ENCODE measurements around the gene PLD1.
"Not testable (repeated sequence)": the region's sequence is repeated elsewhere in the genome, so short reads cannot be mapped to it uniquely, and the experiment has no call there.

The PLD1 gene

DNA sequence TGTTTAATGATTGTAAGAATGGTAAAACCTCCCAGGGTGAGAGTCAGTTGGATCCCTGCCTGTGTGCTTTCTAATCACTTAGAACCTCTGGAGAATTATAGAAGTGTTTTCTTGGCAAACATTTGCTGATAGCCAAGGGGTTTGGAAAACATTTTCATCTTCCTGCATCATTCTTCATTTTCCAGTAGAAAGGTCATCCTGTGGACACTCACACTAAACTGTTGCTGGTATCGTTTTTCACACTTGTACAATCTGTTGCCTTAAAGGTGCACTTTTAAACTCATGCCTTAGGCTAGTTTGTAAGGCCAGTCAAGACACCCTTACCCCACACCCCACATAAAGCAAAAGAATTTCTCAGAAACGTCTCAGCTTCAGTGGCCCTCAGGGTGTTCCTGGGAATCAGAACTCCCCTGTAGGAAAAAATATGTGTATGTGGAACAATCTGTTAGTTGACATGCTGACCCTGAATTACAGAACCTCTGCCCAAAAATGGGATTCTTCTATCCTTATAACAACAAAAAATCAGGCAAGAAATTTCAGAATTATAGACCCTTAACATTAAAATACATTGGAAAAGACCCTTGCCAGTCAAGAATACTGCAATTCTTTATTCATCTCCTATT lies 5.8 kb upstream of the PLD1 start:
- no peak for DNase-seq

DNA sequence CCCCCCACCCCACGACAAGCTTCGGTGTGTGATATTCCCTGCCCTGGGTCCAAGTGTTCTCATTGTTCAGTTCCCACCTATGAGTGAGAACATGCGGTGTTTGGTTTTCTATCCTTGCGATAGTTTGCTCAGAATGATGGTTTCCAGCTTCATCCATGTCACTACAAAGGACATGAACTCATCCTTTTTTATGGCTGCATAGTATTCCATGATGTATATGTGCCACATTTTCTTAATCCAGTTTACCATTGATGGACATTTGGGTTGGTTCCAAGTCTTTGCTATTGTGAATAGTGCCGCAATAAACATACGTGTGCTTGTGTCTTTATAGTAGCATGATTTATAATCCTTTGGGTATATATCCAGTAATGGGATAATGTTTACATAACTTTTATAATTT lies 4.4 kb upstream of the PLD1 start:
- not testable (repeated sequence) for DNase-seq

DNA sequence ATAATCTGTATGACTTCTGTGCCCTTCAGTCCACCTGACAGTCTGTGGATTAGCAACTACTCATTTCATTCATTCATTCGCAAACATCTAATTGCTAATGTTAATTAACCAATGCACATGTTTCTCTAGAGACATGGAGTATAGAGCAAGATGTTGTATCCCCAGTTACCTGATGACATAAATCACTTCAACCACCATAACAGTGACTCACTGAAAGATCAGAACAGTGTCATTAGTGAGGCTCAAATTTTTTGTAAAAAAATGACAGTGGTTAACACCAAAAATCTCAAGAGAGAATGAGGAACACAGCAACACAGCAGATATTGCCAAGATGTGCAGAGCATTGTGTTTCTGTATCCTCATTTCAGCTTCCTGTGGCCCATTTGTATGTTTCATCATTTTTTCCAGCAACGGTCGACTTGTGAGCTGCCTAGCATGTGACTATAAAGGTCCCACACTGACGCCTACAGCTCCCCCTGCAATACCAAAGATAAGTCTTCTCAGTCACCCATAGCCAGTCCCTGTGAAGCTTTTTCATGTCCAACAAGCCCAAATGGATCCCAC lies 3.7 kb upstream of the PLD1 start:
- no peak for DNase-seq

DNA sequence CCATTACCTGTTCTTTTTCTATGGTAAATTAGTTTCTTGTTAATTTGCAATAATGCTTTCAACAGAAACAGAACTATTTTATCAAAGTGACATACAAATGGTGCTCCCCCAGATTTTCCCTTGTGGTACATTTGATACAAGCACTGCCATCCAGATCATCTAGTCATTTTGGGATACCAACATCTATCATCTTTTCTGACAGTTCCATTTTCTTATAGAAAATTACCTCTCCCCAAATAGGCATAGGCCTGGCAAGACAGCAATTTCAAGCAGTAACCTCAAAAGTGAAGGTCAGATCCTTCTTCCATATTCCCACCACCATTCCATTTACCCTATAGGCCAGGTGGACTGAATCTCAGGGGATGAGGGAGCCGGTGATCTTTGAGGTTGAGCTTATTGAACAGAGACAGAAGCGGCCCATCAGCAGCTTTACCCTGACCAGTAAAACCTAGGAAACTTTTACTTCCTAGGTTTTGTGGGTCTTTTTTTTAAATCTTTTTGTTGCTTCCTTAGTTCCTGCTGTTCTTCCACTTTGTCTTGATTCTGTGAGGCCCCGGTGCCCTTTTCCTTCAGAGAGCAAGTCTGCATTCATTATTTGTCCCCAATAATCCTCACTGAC lies 3.1 kb upstream of the PLD1 start:
- no peak for DNase-seq

DNA sequence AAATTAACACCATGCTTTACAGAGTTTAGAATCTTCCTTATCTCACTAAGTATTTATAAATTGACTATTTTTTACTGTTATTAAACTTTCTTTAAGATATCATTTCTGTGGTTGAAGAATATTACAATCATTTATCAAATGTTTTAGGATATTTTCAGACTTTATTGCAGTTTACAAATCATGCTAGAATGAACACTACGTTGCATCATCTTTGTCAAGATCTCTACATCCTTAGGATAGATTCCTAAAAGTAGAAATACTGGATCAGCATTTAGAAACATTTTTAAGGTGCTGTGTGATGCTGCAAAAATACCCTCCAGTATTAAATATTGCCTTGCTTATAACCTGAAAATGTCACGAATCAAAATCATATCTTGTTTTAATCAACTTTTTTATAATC lies 2.5 kb upstream of the PLD1 start:
- DNase-seq, result no peak

DNA sequence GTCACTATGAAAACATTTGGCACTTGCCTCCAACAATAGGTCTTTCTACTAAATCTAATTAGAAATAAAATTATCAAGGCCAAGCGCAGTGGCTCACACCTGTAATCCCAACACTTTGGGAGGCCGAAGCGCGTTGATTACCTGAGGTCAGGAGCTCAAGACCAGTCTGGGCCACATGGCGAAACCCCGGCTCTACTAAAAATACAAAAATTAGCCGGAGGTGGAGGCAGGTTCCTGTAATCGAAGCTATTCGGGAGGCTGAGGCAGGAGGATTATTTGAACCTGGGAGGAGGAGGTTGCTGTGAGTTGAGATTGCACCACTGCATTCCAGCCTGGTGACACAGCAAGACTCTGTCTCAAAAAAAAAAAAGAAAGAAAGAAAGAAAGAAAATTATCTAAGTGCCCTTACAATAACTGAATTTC lies 1.6 kb upstream of the PLD1 start:
- DNase-seq, result no peak

DNA sequence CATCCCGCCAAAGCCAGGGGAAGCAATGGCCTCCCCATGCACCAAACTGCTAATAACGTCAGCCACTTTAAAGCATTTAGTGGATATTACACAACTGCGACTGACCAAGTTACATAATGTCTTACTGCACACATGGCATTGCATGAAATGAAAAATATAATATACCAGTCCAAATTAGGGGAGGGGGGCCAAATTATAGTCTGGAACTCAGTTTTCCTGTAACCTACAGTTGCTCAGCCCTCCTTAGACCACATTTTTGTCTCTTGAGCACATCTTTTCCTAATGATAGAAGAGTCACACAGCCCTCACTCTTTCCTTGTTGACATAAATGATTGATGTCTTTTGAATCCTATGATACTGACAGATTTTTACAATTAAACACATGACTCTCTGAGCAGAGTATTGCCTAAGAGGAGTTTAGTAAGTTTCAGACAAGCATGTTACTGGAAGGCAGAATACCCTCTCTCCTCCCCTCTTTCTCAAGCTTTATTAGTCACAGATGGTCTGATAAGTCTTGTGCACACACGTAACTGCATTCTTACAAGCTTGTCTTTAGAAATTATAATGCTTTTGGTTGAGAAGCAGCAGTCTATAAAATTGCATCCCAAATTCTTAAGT lies 1.1 kb upstream of the PLD1 start:
- DNase-seq, result no peak

DNA sequence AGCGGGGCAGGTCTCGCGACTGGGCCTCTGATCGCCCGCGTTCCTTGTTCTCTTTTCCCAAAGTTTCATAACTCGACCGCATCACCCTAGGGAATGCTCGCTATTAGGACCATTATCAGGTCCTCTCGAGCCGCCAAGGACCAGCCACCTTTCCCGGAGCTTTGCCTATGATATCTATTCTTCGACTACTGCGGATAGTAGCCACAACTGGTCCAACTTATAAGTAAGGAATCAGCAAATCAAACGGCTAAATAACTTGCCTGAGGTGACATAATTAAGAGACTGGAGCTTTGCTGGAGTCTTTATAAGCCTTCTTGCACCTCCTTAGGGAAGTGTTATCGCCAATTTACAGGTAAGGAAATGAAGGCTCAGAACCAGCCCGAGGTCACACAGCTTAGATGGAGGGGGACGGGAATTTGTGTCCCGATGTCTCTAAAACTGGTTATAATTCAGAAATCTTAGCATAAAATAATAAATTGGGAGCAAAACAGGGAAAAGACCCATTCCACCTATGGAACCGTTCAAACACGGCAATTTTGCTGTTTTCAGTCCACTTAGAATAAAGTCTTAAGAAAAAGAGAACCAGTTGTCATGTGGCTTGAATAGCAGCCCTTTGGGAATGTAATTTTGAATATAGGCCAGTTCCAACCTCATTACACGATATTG lies 479 bp upstream of the PLD1 start:
- no peak for DNase-seq

DNA sequence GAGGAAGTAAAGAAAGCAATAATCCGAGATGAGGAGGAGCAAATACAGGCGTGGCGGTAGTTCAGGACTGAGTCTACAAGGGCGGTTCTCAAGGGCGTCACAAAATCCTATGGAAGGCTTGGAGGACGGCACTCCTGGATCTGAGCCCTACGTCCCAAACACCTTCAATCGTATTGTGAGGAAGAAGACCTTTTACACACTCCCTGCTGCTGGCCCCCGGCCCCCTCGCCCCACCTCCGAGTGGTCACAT lies 747 bp downstream of the PLD1 start:
- DNase-seq, result no peak

DNA sequence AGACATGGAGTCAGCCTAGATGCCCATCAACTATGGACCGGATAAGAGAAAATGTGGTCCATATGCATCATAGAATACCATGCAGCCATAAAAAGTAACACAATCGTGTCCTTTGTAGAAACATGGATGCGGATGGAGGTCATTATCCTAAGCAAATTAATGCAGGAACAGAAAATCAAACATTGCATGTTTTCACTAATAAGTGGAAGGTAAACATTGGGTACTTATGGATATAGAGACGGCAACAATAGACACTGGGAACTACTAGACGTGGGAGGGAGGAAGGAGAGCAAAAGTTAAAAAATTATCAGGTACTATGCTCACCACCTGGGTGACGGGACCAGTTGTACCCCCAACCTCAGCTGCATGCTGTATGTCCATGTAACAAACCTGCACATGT lies 2.5 kb downstream of the PLD1 start:
- DNase-seq, result no peak

DNA sequence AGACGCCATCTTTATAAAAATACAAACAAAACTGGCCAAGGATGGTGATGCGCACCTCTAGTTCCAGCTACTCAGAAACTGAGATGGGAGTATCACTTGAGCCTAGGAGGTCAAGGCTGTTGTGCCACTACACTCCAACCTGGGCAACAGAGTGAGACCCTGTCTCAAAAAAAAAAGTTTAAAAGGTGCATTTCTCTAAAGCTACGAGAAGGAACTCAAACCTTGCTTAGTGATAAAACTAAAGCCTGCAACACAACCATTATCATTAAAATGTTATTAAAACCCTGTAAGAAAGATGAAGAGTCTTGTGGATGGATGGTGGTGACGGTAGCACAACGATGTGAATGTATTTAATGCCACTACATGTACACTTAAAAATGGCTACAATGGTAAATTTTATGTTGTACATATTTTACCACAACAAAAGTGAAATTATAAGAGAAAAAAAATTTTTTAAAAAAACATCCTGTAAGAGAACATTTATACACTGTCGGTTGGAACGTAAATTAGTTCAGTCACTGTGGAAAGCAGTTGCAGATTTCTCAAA lies 3.1 kb downstream of the PLD1 start:
- no peak for DNase-seq

DNA sequence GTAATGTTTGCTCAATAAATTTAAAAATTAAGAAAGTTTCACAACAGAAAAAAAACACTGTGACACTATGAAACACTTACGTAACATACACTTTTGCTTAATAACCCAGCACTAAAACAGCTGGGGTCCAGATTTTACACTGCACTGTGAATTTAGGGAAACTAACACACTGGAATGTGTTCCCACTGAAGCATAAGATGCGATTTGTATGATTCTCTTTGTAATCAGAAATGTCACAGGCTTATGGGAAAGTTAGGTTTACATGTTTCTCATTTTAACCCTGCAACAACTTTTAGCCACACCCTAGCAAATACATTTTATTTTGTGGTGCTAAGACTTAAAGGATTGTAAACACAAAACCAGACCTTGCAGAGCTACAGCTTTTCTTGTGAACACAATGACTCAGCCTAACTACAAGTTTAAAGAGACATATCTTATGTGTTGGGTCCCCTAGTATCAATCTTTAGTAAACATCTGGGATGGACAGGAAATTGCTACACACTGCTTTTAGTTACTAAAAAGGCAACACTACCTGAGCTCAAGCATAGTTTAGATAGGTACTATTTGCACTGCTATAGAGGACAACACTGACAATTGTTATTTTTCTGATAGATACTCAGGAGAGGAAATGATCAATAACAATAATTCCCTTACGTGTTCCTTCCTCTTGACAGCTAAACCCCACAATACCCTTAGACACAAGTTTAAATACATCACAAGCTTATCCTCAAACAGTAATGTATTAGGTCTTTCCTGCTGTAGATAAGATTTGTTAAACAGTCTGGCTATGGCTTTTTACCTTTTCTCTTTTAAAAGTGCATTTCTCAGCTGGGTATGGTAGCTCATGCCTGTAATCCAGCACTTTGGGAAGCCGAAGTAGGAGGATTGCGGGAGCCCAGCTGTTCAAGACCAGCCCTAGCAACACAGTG lies 3.8 kb downstream of the PLD1 start:
- DNase-seq, result no peak

DNA sequence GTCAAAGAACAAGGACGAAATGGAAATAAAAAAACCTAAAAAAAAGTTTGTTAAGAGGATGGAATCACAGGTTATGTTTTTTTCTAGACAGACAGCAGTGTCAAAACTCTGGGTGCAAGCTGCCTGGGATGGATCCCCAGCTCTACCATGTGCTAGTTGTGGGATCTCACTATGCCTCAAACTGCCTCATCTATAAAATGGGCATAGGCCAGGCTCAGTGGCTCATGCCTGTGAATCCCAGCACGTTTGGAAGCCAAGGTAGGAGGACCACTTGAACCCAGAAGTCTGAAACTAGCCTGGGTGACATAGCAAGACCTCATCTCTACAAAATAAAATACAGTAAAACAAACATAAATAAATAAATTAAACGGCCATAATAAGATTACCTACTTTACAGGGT lies 4.6 kb downstream of the PLD1 start:
- no peak for DNase-seq

DNA sequence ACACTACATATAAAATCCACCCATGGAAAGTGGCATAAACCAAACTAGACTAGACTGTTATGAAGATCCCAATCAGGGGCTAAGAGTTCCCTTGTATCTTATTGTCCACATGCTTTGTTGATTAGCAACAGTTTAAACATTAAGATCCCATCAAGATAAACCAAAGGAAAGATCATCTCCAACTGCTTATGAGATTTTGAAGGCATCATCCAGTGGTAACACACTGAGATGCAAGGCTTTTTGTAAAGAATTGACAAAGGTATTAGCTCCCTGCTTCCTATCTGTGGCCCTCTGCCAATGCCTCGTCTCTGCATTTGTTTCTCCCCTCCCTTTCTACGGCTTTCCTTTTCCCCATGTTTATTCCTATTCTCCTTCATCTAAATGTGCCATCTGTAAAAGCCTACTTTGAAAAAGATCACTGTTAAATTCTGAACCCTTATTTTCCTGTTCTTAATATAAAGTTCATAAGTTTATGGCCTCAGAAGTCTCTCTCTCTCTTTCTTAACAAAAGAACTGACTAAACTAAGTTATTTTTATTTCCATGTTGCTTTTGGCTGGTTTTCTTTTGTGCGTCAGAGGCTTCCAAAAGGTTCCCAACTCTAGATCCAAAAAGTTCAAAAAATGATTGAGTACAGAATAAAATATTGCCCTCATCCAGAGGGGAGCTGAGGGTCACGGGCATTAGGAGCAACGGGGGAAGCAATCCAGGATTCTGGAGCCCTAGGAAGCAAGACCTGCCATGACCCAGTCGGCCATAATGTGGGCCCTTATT lies 5.5 kb downstream of the PLD1 start:
- DNase-seq, result no peak

DNA sequence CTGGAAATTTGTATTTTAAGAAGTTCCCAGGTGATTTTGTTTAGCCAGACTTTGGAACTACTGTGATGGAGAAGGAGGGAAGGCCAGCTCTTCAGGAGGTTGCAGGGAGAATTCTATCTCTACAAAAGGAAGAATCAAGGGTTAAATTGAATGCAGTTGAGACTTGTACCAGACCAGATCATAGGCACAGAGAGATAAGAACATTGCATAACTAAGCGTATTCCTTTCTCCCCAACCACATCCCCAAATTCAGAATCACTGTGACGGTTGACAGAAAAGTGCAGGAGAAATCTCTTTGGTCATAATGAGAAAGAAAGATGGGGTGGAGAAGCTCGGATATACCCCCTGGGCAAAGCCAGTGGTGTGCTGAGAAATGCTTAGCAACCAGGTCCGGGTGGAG lies 7.2 kb downstream of the PLD1 start:
- no peak for DNase-seq

DNA sequence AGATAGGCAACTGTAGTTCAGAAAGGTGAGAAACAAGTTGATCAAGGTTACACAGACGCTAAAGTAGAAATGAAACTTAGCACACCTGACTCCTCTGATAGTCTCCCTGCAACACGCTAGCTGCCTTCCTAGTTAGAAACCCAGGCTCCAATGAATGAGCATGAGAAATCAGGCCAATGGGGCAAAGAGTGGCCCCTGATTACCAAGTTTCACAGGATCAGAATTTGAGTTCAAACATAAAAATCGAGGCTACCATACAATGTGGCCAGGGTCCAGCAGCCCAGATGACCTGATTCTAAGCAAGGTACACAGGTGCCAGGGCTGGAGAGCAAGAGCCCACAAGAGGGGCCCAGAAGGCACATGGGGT lies 7.7 kb downstream of the PLD1 start:
- DNase-seq, result no peak

DNA sequence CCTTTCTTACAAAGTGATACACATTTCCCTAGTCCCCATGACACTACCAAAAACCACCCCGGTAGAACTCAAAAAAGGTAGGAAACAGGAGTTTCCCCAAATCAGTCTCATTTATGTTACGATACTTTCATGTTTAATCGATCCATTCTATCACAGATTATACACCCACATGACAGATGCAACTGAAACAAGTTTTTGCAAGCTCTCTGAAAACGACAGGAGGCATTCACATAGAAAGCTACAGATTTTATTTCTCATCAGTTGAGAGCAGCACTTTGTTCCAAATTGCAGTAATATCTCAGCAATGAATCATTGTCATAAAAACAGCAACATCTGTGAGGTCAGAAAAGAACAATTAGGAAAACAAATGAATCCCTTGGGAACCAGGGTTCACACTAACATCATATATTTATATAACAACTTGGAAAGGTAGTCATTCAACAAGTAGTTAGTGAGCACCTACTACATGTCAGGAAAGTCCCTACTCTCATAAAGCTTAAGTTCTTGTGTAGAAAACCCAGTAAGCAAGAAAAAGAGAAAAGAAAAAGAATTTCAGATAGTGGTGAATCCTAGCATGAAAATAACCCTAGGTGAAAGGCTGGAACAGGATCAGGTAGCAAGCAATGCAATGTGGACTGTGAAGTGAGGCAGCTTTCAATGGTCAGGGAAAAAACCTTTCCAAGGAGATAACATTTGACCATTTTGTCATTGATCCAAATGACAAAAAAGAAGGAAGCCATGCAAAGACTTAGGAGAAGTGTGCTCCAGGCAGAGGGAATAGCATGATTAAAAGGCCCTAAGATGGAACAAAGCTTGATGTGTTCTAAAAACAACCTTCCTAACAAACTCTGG lies 8.3 kb downstream of the PLD1 start:
- DNase-seq, result no peak

DNA sequence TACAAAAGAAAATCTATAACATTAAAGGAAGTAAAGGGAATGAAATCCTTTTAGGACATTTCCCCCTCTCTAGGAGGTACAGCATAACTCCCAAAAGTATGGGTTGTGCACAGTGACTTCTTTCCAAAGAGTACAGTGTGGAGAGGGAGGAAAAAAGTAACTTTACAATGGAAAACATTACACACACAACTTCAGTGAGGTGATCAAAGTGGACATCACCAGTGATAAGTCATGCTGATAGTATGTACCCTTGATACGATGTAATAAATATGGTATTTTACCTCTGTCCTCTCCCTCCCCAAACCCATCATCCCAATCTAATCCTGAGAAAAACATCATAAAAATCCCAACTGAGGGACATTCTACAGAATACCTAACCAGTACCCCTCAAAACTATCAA lies 10.8 kb downstream of the PLD1 start:
- no peak for DNase-seq

DNA sequence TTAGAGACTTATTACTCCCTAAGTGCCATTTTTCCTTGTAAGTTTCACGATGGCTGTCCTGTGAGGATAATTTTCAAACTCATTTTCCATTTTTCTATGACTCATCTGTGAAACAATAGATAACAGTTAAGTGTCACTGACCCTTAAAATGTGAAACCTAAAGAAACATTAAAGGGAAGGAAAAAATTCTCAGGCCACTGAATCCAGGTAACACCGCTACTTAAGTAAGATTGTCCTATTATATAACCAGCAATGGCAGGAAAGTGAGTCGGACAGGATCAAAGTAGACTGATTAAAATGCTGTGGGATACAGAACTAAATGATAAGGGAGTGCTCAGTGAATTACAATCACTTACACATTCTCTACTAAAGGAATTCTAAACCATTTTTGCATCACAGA lies 12.4 kb downstream of the PLD1 start:
- DNase-seq, result no peak

DNA sequence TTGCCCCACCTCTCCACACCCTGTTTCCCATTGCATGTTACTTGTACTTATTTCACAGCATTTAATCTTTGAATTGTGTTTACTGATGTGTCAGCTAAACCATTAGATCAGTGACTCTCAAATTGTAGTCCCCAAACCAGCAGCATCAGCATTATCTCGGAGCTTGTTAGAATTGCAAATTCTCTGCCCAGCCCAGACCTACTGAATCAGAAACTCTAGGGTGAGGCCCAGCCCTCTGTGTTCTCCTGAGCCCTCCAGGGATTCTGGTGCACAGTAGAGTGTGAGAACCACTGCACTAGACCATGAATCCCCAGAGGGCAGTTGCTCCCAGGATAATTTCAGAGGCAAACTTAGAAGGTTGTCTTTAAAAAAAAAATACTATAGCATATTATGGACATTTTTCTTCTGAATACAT lies 13.0 kb downstream of the PLD1 start:
- DNase-seq, result no peak

DNA sequence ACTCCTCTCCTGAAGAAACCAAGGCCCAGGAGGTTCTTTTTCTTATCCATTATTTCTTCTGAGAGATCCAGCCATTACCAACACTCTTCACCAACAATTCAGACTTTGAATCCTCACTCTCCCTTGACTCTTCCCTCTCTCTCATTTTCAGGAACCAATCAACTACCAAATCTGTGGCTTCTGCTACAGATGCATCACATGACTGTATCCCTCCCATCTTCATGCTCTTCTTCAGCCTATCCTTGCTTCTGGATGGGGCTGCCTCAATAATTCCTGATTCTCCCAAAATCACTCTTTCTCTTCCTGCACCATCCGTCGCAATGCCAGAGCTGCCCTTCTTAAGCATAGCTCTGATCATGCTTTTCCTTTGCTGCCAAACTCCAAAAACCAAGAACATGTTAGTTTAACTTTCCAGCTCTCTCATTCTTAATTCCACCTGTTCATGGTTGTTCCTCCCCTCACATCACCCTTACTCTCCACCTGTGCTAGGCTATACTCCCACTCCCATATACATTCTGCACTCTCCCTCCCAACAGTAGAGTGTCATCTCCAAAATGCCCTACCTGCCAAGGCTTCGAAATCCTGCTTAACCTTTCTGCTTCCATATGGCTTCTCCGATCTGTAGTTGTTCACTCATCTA lies 13.5 kb downstream of the PLD1 start:
- no peak for DNase-seq

Measured in activated CD4-positive, alpha-beta T cell treated with anti-CD3 and anti-CD28 coated beads, Interleukin-2, amount 50 U/mL, for 1 hour (primary cell).